ENCODE measurements around the gene GPR55.

GPR55 gene

GRCh38 chr2:230863031-230863430, 62.0 kb downstream of the GPR55 start:
- Histone ChIP-seq H3K4me3 (no peak overlapping the region), H3K27ac (no peak overlapping the region)

DNA sequence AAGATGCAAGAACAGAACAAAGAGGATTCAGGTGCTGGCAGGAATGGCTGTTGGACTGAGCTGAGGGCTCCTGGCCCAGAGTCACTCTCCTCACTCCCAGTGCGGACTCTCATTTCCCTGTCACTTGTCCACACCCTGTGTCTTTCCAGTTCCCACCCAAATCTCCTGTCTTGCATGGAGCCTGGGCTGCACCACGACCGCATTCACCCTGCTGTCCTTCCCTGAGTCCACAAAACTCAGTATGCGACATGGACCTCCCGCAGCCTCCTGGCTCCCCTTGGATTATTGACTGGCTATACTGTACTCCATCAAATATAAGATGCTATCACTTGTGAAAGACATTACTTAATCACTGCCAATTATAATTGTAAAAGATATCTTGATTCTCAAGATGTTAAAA, 62.8 kb downstream of the GPR55 start:
- Histone ChIP-seq H3K4me3 (no peak overlapping the region), H3K27ac (no peak overlapping the region)

DNA sequence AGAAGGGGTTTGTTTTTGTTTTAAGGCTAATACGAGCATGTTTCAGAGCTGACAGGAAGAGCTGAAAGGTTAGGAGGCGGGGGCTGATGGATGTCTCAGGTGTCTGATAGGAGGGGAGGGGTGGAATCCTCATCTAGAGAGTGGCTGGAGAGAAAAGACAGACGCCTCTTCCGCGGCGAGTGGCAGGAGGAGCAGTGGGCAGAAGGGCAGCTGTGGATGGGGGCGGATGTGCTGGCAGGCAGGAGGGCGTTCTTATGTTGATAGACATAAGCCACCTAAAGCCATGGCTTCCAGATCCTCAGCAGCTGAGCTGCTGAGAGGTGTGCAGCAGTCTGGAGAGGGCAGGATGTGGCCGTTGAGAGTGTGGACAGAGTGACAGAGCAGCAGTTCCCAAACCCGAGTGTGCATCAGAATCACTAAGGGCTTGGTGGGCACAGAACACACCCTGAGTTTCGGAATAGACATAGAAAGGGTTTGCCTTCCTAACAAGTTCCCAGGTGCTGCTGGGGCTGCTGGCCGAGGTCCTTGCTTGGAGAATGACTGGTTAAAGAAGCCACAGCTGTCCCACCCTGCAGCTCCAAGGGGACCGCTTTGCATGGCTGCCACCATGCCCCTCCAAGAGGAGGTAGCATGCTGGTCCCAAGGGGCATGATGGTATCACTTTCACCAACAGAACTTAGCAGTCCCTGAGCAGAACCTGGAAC, 63.3 kb downstream of the GPR55 start:
- Histone ChIP-seq H3K4me3 (no peak overlapping the region), H3K27ac (no peak overlapping the region)

All from skin epidermis (tissue), 12 donors.